ENCODE results near the gene ZNF774.

Gene ZNF774

DNA sequence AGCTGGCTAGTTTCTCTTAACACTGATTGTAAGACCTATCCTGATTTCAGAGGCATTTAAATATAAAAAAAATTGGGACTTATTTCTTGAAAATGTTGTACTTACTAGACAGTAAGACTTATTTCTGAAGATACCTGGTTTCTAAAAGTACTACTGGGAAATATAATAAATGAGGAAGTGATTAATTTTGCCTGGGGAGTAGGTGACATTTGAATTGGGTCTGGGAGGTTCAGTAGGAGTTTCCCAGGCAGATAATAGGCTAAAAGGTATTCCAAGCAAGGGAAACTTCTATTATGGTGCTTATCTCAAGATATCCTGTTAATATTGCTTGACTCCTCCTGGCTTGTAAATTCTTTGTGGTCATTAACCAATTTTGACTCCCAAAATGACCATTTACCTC is 29.4 kb downstream of the ZNF774 start:
- FAIRE-seq (no peak), DNase-seq (ENCODE audit: insufficient read length, low spot score) (no peak)
- TF ChIP-seq POLR2AphosphoS5 (IDR thresholded peaks at IDR 0.05; ENCODE audit: low read depth, low read length) (no peak), SPI1 (IDR thresholded peaks at IDR 0.05; ENCODE audit: low read depth, low read length) (peak; percentile 55)

DNA sequence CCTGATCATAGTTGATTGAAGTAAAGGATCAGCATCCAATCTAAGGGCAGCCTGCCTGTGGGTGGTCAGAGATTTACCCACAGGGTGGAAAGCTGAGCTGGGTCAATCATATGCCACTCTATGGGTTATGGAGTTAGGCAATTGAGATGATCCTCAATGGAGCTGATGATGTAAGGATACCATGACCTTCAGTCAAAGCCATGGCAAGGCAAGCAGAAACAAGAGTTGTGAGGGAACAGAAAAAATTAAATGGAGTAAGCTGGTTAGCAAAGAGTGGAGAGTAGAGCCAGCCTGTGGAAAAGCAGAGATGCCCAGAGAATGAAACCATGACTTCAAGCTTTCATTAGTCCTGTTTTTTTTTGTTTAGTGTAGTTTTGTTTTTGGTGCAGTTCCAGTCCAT is 30.2 kb downstream of the ZNF774 start:
- DNase-seq (ENCODE audit: insufficient read length, low spot score): no peak
- FAIRE-seq: peak; percentile 5
- TF ChIP-seq POU2F2 (IDR thresholded peaks at IDR 0.05; ENCODE audit: low read depth, low read length) (no peak), POLR2A (IDR thresholded peaks at IDR 0.05; ENCODE audit: low read depth, low read length) (no peak), TAF1 (IDR thresholded peaks at IDR 0.05; ENCODE audit: low read depth, low read length) (no peak), PAX5 (IDR thresholded peaks at IDR 0.05; ENCODE audit: insufficient read depth, low read length, severe bottlenecking) (no peak), POLR2AphosphoS5 (IDR thresholded peaks at IDR 0.05; ENCODE audit: low read depth, low read length) (no peak), SPI1 (IDR thresholded peaks at IDR 0.05; ENCODE audit: low read depth, low read length) (no peak)

GRCh38 chr15:90386221-90386620 is 34.1 kb downstream of the ZNF774 start:
- TF ChIP-seq POLR2A (IDR thresholded peaks at IDR 0.05; ENCODE audit: low read depth, low read length) (no peak), PAX5 (IDR thresholded peaks at IDR 0.05; ENCODE audit: insufficient read depth, low read length, severe bottlenecking) (no peak), POLR2AphosphoS5 (IDR thresholded peaks at IDR 0.05; ENCODE audit: low read depth, low read length) (no peak), SPI1 (IDR thresholded peaks at IDR 0.05; ENCODE audit: low read depth, low read length) (no peak), POU2F2 (IDR thresholded peaks at IDR 0.05; ENCODE audit: low read depth, low read length) (no peak), TAF1 (IDR thresholded peaks at IDR 0.05; ENCODE audit: low read depth, low read length) (no peak)
- no peak for DNase-seq (ENCODE audit: insufficient read length, low spot score)
- no peak for FAIRE-seq

GRCh38 chr15:90387534-90388461 is 35.7 kb downstream of the ZNF774 start, which contains the start of gene IQGAP1:
Gene IQGAP1 (plus strand): TSS chr15:90388242. CDS start chr15:90388342, 100 bp downstream.
- DNase-seq (ENCODE audit: insufficient read length, low spot score) (peak; percentile 94), FAIRE-seq (peak; percentile 96)
- TF ChIP-seq POU2F2 (IDR thresholded peaks at IDR 0.05; ENCODE audit: low read depth, low read length) (no peak), PAX5 (IDR thresholded peaks at IDR 0.05; ENCODE audit: insufficient read depth, low read length, severe bottlenecking) (no peak), POLR2A (IDR thresholded peaks at IDR 0.05; ENCODE audit: low read depth, low read length) (peak; percentile 89), TAF1 (IDR thresholded peaks at IDR 0.05; ENCODE audit: low read depth, low read length) (peak; percentile 72), POLR2AphosphoS5 (IDR thresholded peaks at IDR 0.05; ENCODE audit: low read depth, low read length) (peak; percentile 90)

- FAIRE-seq (peak; percentile 51), DNase-seq (ENCODE audit: insufficient read length, low spot score) (peak; percentile 32)
- TF ChIP-seq SPI1 (IDR thresholded peaks at IDR 0.05; ENCODE audit: low read depth, low read length): peak; percentile 87
- no peak for TF ChIP-seq TAF1 (IDR thresholded peaks at IDR 0.05; ENCODE audit: low read depth, low read length)
Observed at GRCh38 chr15:90388462-90389380, 36.6 kb downstream of the ZNF774 start.

GRCh38 chr15:90389513-90389912 is 37.4 kb downstream of the ZNF774 start:
- DNase-seq (ENCODE audit: insufficient read length, low spot score) (no peak), FAIRE-seq (no peak)
- TF ChIP-seq POLR2AphosphoS5 (IDR thresholded peaks at IDR 0.05; ENCODE audit: low read depth, low read length) (no peak), TAF1 (IDR thresholded peaks at IDR 0.05; ENCODE audit: low read depth, low read length) (no peak), PAX5 (IDR thresholded peaks at IDR 0.05; ENCODE audit: insufficient read depth, low read length, severe bottlenecking) (no peak), POU2F2 (IDR thresholded peaks at IDR 0.05; ENCODE audit: low read depth, low read length) (no peak), POLR2A (IDR thresholded peaks at IDR 0.05; ENCODE audit: low read depth, low read length) (no peak), SPI1 (IDR thresholded peaks at IDR 0.05; ENCODE audit: low read depth, low read length) (no peak)

DNA sequence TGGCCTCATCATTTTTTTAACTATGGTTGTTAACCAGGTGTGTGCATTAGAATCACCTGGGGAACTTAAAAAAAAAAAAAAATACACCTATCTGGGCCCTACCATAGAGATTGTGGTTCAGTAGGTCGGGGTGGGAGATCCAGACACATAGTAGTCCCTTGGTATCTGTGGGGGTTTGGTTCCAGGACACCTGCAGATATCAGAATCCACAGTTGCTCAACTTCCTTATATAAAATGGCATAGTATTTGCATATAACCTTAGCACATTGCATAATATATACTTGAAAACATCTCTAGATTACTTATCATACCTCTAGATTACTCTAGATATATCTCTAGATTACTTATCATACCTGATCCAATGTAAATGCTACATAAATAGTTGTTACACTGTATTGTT is 41.0 kb downstream of the ZNF774 start:
- FAIRE-seq (no peak), DNase-seq (ENCODE audit: insufficient read length, low spot score) (no peak)
- TF ChIP-seq POU2F2 (IDR thresholded peaks at IDR 0.05; ENCODE audit: low read depth, low read length): no peak
- no peak for TF ChIP-seq PAX5 (IDR thresholded peaks at IDR 0.05; ENCODE audit: insufficient read depth, low read length, severe bottlenecking)
- TF ChIP-seq POLR2AphosphoS5 (IDR thresholded peaks at IDR 0.05; ENCODE audit: low read depth, low read length): no peak
- no peak for TF ChIP-seq POLR2A (IDR thresholded peaks at IDR 0.05; ENCODE audit: low read depth, low read length)
- TF ChIP-seq TAF1 (IDR thresholded peaks at IDR 0.05; ENCODE audit: low read depth, low read length): no peak
- no peak for TF ChIP-seq SPI1 (IDR thresholded peaks at IDR 0.05; ENCODE audit: low read depth, low read length)

DNA sequence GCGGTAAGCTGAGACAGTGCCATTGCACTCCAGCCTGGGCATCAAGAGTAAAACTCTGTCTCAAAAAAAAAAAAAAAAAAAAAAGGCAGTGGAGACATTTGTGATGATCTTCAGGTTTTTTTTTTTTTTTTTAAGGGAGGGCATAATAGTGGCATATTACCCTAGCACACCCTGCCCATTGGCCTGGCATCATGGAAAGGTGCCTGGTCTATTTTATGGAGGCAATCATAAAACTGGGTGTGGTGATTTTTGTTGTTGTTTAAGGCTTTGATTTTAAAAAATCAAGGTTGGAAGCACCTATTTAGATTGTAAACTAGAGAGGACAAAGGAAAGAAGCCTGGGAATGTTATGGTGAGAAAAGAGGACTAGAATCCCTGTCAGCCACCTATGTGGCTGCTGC is 42.0 kb downstream of the ZNF774 start:
- FAIRE-seq (no peak), DNase-seq (ENCODE audit: insufficient read length, low spot score) (no peak)
- TF ChIP-seq POLR2AphosphoS5 (IDR thresholded peaks at IDR 0.05; ENCODE audit: low read depth, low read length): no peak
- no peak for TF ChIP-seq SPI1 (IDR thresholded peaks at IDR 0.05; ENCODE audit: low read depth, low read length)
- TF ChIP-seq POU2F2 (IDR thresholded peaks at IDR 0.05; ENCODE audit: low read depth, low read length): no peak

GRCh38 chr15:90394748-90395442 is 42.8 kb downstream of the ZNF774 start:
- FAIRE-seq (no peak), DNase-seq (ENCODE audit: insufficient read length, low spot score) (no peak)
- TF ChIP-seq POLR2AphosphoS5 (IDR thresholded peaks at IDR 0.05; ENCODE audit: low read depth, low read length) (no peak), PAX5 (IDR thresholded peaks at IDR 0.05; ENCODE audit: insufficient read depth, low read length, severe bottlenecking) (no peak), TAF1 (IDR thresholded peaks at IDR 0.05; ENCODE audit: low read depth, low read length) (no peak), SPI1 (IDR thresholded peaks at IDR 0.05; ENCODE audit: low read depth, low read length) (no peak)

All from GM12891 (cell line).